Urinary bladder (tissue), 4 donors: ENCODE data around the gene TPPP. TPM values are rescaled to one million over a fixed set of nuclear protein-coding genes. Genes with fewer than 3 reads are reported as not detected.

Experiments used
- DNase-seq: peaks from one replicate; pipeline ENCODE4 v3.0.0-alpha.2; 2015; ENCODE audit errors: extremely low spot score
- H3K27ac ChIP-seq: one replicate; pipeline ENCODE4 v1.5.1; 2013; ENCODE audit warnings: low read depth, mild to moderate bottlenecking, moderate library complexity
- H3K36me3 ChIP-seq: one replicate; pipeline ENCODE4 v1.6.1; 2013; ENCODE audit warnings: mild to moderate bottlenecking, moderate library complexity; ENCODE audit not compliant: insufficient read depth
- H3K4me1 ChIP-seq: one replicate; pipeline ENCODE4 v1.6.1; 2013; ENCODE audit warnings: mild to moderate bottlenecking, moderate library complexity; ENCODE audit not compliant: insufficient read depth
- H3K4me3 ChIP-seq: one replicate; pipeline ENCODE4 v1.5.1; 2013; ENCODE audit warnings: low read depth, low read length
- WGBS: extraction: QIAGEN DNeasy Blood & Tissue Kit; methylation state at CpG from one replicate; pipeline ENCODE4 v1.1.7; 2013; 5-methylcytosine and 5-hydroxymethylcytosine counted together
- polyA plus RNA-seq: library from polyadenylated mRNA; stranded (reverse); fragments of 200-250 nt; gene quantifications from one replicate; pipeline ENCODE4 v1.2.3, GENCODE V29; 2013
- total RNA-seq: library from RNA; depleted of rRNA; stranded (reverse); fragments of >200 nt; gene quantifications from one replicate; pipeline ENCODE4 v1.2.3, GENCODE V29; 2014
- donor health status: healthy with polysubstance abuse.
- donor health status: healthy.

The TPPP gene
- total and polyA plus RNA-seq, 2 donors, result 4.1 to 17.5 TPM

DNA sequence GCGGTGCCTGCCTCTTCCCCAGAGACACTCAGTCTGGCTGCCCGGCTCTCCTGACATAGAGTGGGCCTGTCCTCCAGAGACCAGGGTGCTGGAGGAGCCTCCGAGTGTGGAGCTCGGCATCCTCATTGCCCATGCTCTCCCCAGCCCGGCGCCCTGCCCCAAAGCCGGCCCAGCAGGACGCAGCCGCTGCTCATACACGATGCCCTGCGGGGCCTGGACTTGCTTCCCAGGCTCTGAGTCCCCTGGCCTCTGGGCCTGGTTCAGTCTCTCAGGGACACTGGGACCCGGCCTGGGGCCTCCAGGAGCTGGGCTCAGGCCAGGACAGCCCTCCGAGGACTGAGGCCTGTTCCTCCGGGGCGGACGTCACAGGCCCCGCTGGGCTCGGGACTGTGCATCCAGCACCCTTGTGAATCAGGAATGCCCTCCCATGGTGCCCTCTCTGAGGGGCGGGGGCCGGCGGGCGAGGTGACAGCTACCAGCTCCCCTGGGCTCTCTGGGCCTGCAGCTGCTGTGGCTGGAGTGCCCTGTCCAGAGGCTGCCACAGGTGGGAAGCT, 23.2 kb downstream of the TPPP start:
- Histone ChIP-seq H3K27ac (no peak overlapping the region), H3K4me3 (no peak overlapping the region), H3K4me1 (no peaks in the 10 kb centered on the region), H3K36me3 (no peaks in the 10 kb centered on the region)
- no peak for DNase-seq
- WGBS, result 81% methylated on average over 22 of the region's 22 CpGs

DNA sequence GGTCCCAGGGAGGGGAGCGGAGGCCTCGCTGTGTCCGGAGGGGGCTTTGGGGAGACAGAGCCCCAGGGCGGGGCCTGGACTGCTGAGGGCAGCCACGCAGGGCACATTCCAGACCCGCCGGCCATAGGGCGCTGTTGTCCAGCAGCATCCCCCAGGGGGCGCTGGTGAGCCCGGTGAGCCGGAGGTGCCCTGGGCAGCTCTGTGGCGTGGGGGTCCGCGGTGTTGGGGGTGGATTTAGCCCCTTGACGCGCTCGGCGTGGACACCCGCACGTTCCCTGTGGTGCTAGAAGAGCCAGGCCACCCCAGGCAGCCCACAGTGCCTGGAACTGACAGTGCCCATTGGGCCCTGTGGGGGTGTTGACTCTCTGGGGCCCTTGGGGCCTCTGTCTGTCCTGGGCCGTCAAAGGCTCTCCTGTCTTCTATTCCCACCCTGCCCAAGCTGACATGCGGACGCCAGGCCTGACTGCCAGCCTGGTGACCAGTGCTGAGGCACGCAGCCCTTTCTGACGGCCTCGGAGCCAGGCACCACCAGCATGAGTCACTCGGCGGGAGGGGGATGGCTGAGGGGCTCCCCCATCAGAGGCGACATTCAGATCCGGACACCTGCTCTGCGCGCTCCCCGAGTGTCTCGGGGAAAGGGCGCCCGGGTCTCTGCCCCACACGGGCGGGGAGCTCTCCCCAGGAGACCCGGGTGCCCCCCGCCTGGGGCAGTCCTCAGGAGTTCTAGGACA, 23.9 kb downstream of the TPPP start:
- Histone ChIP-seq H3K4me3 (no peak overlapping the region), H3K4me1 (no peaks in the 10 kb centered on the region), H3K27ac (no peak overlapping the region), H3K36me3 (no peaks in the 10 kb centered on the region)
- DNase-seq, result no peak
- 53% methylated on average over 40 of the region's 40 CpGs for WGBS

DNA sequence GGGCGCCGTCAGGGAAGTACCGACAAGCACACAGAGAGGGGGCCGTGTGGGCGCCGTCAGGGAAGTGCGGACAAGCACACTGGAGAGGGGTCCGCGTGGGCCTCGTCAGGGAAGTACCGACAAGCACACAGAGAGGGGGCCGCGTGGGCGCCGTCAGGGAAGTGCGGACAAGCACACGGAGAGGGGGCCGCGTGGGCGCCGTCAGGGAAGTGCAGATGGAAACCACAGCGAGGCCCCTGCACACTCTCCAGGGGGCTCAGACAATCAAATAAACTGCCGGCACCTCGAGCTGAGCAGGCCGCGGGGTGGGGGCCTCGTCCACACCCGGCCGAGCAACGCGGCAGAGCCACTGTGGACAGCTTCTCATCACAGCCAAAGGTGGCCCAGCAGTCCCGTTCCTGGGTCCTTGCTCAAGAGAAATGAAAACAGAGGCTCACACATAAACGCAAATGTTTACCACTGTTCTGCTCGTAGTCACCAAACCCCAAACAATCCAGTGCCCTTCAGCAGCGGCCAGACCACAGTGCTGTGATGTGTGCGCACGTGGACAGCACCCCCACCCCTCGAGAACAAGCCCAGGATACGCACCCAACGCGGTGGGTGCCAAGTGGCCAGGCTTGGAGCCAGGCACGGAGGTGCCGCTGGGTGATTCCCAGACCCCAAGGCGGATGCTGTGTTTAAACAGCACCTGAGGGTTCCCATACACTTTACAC, 24.7 kb downstream of the TPPP start:
- WGBS, result 71% methylated on average over 44 of the region's 44 CpGs
- H3K27ac ChIP-seq, result no peak overlapping the region
- no peak for DNase-seq
- no peak overlapping the region for H3K4me3 ChIP-seq
- no peaks in the 10 kb centered on the region for H3K36me3 ChIP-seq
- H3K4me1 ChIP-seq, result no peaks in the 10 kb centered on the region

DNA sequence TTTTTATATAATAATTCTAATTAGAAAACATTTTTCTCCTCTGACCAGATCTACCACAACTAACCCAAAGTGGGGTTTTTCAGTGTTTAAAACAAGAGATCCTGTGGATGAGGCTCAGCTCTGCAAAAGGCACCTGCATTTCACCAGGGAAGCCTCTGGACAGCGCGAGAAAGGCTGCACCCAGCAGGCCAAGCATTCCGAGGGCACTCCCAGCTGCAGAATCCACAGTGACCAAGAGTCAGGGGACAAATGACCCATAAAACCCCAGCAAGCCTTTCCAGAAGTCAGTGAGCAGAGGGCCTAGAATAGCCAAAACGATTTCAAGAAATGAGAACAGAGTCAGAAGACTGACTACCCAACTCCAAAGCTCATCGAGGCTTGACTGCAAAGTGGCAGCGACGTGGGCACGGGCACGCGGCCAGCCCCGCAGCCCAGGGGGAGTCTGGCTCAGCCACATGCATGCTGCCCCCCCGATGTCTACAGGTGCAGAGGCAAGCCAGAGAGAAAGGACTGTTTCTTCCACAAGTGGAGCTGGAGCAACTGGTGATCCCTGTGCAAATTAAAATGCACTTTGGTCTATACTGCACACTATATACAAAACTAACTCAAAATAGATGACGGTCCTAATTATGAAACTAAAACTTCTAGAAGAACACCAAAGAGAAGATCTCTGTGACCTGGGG, 26.2 kb downstream of the TPPP start:
- no peak for DNase-seq
- Histone ChIP-seq H3K4me1 (no peaks in the 10 kb centered on the region), H3K36me3 (no peaks in the 10 kb centered on the region), H3K4me3 (no peak overlapping the region), H3K27ac (no peak overlapping the region)
- 92% methylated on average over 13 of the region's 13 CpGs for WGBS

DNA sequence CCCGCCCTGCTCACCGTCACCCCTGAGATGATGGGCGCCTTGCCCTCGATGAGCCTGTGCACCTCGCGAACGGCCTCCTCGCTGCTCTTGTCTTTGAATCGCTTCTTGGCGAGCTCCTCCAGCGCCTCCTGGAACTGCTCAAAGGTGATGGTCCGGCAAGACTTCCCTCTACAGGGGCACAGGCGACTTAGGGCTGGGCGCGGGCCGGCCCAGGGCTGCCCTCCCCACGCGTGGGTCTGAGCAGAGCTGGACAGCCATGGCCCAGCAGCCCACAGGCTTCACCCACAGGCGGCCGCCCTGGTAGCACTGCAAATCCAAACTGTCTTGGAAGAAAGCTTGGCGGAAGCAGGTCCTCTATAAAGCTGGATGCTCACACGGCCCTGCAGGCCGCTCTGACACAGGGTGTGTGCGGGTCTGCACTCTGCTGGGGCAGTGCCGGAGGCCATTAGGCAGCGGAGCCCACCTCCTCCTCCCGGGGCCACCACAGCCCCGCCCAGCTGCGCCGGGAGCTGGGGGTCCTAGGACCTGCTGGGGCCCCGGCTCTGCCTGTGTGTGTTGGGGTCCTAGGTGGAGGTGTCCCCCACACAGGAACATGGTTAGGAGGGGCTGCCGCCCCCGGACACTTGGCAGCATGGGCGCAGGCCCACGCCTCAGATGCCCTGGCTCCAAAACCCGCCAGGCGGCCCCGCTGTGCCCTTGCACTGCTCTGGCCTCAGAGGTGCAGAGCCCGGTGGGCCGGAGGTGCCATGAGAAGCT, 27.0 kb downstream of the TPPP start:
- no peaks in the 10 kb centered on the region for H3K36me3 ChIP-seq
- DNase-seq, result no peak

DNA sequence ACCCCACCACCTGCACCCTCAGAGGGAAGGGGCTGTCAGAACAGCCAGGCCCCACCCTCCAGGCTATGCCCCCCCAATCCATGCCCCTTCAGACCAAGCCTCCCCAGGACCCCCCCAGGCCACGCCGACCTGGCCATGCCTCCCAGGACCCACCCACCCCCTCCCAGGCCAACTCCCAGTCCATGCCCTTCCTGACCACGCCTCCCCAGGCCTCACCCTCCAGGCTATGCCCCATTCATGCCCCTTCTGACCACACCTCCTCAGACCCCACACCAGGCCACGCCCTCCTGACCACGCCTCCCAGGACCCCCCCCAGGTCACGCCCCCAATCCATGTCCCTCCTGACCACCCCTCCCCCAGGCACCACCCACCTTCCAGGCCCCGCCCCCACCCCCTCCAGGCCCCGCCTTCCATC, 27.6 kb downstream of the TPPP start:
- H3K36me3 ChIP-seq, result no peaks in the 10 kb centered on the region

More for the DNA sequence above, 27.0 kb downstream of the TPPP start:
- no peaks in the 10 kb centered on the region for H3K4me1 ChIP-seq
- H3K4me3 ChIP-seq, result no peak overlapping the region
- no peak overlapping the region for H3K27ac ChIP-seq
- WGBS, result 95% methylated on average over 40 of the region's 40 CpGs

DNA sequence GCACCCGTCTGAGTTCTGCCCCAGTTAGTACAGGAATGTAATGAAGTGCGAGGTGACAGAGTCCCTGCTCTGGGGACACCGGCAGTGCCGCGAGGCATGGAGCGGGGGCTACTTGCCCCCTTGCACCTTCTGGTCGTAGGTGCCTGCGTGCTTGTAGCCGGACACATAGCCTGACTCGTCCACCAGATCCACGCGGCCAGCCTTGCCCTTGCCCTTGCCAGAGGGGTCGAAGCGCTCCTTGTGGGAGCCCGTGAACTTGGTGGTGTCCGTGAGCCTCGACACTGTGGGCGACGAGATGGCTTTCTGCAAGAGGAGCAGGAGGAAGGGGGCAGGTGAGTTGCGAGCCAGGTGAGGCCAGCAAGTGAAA, 28.2 kb downstream of the TPPP start:
- Histone ChIP-seq H3K4me1 (no peaks in the 10 kb centered on the region), H3K27ac (no peak overlapping the region), H3K4me3 (no peak overlapping the region), H3K36me3 (no peaks in the 10 kb centered on the region)
- DNase-seq, result no peak
- WGBS, result 93% methylated on average over 20 of the region's 20 CpGs

More for the DNA sequence above, 27.6 kb downstream of the TPPP start:
- H3K4me3 ChIP-seq, result no peak overlapping the region
- no peak overlapping the region for H3K27ac ChIP-seq
- 87% methylated on average over 8 of the region's 8 CpGs for WGBS
- no peaks in the 10 kb centered on the region for H3K4me1 ChIP-seq
- DNase-seq, result no peak

DNA sequence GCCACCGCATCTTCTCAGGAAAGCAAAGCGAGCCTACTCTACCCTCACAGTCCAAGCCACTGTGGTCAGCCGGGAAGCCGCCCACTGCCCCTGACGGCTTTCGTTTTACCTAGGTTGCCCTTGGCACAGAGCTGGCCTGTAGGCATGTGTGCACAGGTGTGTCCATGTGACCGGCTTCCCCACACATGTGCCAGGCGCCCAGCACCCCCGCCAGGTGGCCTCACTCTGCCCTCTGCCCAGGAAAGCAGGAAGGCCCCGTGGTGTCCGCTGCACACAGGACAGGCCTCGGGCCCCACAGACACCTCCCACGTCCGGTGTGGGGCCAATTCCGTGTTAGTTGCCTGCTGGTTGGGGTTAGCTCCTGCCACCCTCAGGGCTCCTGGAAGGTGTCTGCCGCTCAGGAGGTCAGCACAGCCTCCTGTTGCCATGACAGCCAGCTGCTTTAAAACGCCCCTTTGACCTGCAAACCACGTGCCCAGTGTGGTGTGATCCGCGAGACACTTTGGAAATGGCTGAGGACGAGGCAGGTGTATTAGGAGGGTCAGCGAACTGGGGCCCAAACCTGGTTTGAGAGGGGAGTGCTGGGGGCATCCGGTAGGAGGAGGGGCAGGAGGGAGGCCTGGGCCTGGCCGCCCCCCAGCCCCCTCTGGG, 28.7 kb downstream of the TPPP start:
- Histone ChIP-seq H3K4me1 (no peaks in the 10 kb centered on the region), H3K27ac (no peak overlapping the region), H3K36me3 (no peaks in the 10 kb centered on the region), H3K4me3 (no peak overlapping the region)
- WGBS, result 88% methylated on average over 24 of the region's 24 CpGs
- DNase-seq, result no peak

DNA sequence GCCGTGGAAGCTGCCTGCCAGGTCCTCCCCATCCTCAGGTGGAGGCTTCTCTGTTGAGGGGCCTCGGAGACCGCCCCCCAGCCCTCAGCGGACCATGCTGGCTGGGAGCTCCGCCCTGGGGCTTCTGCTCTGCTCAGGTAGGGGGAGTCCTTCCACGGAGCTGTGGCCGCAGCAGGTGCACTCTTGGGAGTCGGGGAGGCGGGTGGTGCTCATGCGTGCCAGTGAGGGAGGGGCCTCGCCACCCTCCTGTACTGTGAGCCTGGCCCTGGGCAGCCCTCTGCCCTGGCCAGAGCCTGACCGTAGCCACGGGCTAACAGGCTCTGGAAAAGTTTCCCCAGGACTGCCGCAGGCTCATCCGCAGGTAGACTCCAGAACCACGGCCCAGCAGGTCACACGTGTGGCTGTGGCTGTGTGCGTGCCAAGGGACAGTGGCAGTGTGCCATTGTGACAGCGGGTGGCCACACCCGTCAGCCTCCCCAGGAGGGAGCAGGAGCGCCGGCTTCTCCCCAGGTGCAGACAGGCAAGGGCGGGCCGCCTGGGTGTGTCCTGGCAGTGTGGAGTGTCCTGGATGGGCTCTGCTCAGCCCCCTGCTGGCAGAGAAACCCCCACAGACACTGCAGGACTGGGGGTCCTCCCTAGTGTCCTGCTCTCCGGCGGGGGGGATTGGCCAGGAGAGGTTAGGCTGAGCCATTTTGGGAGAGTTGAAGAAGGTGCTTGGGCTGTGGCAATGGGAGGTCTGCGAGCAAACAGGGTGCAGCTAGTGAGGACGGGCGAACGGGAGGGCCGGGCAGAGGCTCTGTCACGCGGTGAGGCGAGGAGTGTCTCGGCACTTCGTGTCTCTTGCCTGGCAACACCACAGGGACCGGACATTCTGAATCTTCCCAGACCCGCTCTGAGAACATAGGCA, 29.5 kb downstream of the TPPP start:
- 94% methylated on average over 38 of the region's 38 CpGs for WGBS
- Histone ChIP-seq H3K36me3 (no peaks in the 10 kb centered on the region), H3K4me1 (no peaks in the 10 kb centered on the region), H3K27ac (no peak overlapping the region), H3K4me3 (no peak overlapping the region)
- no peak for DNase-seq

DNA sequence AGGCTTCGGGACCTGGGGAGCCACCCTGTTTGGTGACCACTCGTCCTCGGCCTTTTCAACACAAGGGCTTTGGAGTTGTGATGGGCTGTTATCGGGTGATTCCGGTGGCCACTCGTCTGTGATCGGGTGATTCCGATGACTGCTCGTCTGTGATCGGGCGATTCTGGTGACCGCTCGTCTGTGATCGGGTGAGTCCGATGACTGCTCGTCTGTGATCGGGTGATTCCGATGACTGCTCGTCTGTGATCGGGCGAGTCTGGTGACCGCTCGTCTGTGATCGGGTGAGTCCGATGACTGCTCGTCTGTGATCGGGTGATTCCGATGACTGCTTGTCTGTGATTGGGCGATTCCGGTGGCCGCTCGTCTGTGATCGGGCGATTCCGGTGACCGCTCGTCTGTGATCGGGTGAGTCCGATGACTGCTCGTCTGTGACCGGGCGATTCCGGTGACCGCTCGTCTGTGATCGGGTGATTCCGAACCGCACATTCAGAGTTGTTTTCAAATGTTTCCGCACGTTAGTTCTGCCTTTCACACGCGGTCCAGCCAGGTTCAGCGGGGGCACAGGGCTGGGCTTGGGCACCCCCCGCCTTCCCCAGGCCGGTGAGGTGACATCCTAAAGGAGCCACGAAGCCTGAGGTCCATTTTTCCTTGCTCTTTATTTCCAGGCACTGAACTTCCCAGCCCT, 30.3 kb downstream of the TPPP start:
- WGBS, result 97% methylated on average over 56 of the region's 56 CpGs
- Histone ChIP-seq H3K4me3 (no peak overlapping the region), H3K4me1 (no peaks in the 10 kb centered on the region), H3K27ac (no peak overlapping the region), H3K36me3 (no peaks in the 10 kb centered on the region)
- no peak for DNase-seq

DNA sequence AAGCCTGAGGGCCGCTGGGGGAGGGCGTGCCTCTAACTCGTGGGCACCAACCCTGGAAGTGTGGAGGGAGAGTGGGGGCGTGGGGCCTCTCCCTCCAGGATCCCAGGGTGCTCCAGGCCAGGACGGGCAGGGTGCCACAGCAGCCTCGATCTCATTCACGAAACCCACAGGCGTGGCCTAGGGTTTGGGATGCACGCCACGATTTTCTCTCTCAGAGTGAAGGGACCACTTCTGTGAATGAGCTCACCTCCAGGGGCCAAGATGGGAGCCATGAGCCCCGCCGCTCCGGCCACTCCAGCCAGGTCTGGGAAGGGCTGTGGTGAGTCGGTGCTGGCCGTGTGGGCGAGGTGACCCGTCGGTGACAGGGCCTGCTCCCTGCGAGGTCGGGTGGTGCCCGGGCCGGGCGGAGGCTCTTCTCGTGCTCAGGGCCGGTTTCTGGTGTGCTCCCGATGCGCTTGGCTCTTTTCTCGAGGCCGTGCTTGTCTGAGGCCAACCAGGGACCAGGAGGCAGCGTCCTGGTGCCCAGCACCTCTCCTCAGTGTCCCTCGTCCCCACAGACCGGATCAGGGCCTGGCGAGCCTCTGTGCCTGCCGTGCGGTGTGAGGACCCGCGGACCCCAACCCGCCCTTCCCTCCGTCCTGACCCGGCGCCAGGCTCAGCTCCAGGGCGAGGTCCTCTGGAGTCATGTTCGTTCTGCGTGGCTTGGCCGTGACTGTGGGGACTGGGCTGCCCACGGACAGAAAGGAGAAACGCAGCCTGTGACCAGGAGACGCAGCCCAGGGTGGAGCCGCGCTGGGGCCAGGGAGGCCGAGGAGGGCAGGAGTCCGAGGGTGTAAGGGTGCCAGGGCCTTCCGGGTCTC, 31.0 kb downstream of the TPPP start:
- Histone ChIP-seq H3K36me3 (no peaks in the 10 kb centered on the region), H3K27ac (no peak overlapping the region), H3K4me3 (no peak overlapping the region), H3K4me1 (no peaks in the 10 kb centered on the region)
- DNase-seq, result no peak
- 97% methylated on average over 53 of the region's 53 CpGs for WGBS
